ENCODE results near the gene EMSY. TPM values are rescaled to one million over a fixed set of nuclear protein-coding genes. Genes with fewer than 3 reads are reported as not detected.

The EMSY gene
- total and polyA plus RNA-seq, 2 of the 8 experiments (the other 6 are each of a cell fraction or from before 2014, with no cell fraction given) = 29.6 to 34.6 TPM

GRCh38 chr11:76466666-76467065 is 21.8 kb downstream of the EMSY start:
- Histone ChIP-seq H2BK120ac (replicated peaks; ENCODE audit: low read depth, low read length) (no peak overlapping the region), H4K91ac (replicated peaks; ENCODE audit: insufficient read length, low read length) (no peak overlapping the region), H3K4me1 (replicated peaks in 1 of 4; ENCODE audit: control insufficient read depth in 3 of 4, insufficient read depth in 4 of 4, low read length in 3 of 4) (no peaks in the 10 kb centered on the region), H3K14ac (ENCODE audit: insufficient read length) (no peak overlapping the region), H3K79me1 (ENCODE audit: low read depth, low read length) (no peaks in the 10 kb centered on the region), H3K9me3 (ENCODE audit: insufficient read depth in 2 of 2, low read depth in 1 of 2, low read length in 1 of 2) (no peaks in the 10 kb centered on the region), H3K9ac (replicated peaks in 1 of 4; ENCODE audit: extremely low read depth in 1 of 4, low read depth in 3 of 4, low read length in 3 of 4) (no peak overlapping the region), H4K20me1 (replicated peaks in 1 of 2; ENCODE audit: control insufficient read depth in 1 of 2, insufficient read depth in 2 of 2, low read length in 2 of 2) (peaks cover 2 to 3% of the 10 kb centered on the region in 2 experiments), H3K36me3 (ENCODE audit: control insufficient read depth in 2 of 4, insufficient read depth in 4 of 4, low read length in 3 of 4) (peaks cover 2 to 38% (median 7%) of the 10 kb centered on the region in 4 experiments; a peak in 6 of 8 replicates), H3K4me2 (ENCODE audit: insufficient read depth in 1 of 2, low read depth in 2 of 2, low read length in 2 of 2) (no peak overlapping the region), H3K4me3 (ENCODE audit: extremely low read depth in 1 of 4, insufficient read depth in 2 of 4, low read depth in 3 of 4, low read length in 4 of 4) (no peak overlapping the region), H2BK5ac (ENCODE audit: low read depth, low read length) (no peak overlapping the region), H3K56ac (replicated peaks; ENCODE audit: insufficient read length, low read depth, low read length) (no peak overlapping the region), H3K23me2 (ENCODE audit: low read depth, low read length) (no peaks in the 10 kb centered on the region), H2BK20ac (ENCODE audit: low read length) (no peak overlapping the region), H3K4ac (replicated peaks; ENCODE audit: insufficient read length, low read depth, low read length) (no peak overlapping the region), H2BK15ac (ENCODE audit: low read length) (no peak overlapping the region), H3K79me2 (ENCODE audit: control insufficient read depth in 1 of 2, insufficient read depth in 2 of 2, low read length in 2 of 2) (peaks cover 0 to 8% of the 10 kb centered on the region in 2 experiments; a peak in 2 of 4 replicates), H3K27ac (ENCODE audit: low read depth, low read length) (no peak overlapping the region), H3K27me3 (replicated peaks in 1 of 4; ENCODE audit: control insufficient read depth in 3 of 4, extremely low read depth in 1 of 4, insufficient read depth in 3 of 4, low read length in 3 of 4) (no peaks in the 10 kb centered on the region), H4K8ac (ENCODE audit: extremely low read depth, insufficient read depth, low read length) (no peak overlapping the region), H4K5ac (ENCODE audit: insufficient read length, low read depth, low read length) (no peak overlapping the region), H3K23ac (ENCODE audit: insufficient read length) (no peak overlapping the region), H2BK12ac (ENCODE audit: low read depth, low read length) (no peak overlapping the region), H2AFZ (ENCODE audit: low read length) (no peak overlapping the region), H2AK5ac (ENCODE audit: low read depth, low read length) (no peak overlapping the region), H3K18ac (ENCODE audit: extremely low read depth, low read length) (no peak overlapping the region)
- no peak for TF ChIP-seq USF2 (IDR thresholded peaks at IDR 0.05; ENCODE audit: low read length)
- DNase-seq (ENCODE audit: low read depth in 1 of 2, low spot score in 2 of 2) (no peak), FAIRE-seq (no peak)
- CTCF ChIA-PET (ENCODE audit: partially characterized antibody) = interaction anchor here (0.8 to 4.9 kb wide), 4 partner anchors 8 to 171 kb away, joined by 3 to 25 read pairs (median 4); no protein-coding TSS in a partner anchor
- POLR2A ChIA-PET (ENCODE audit: partially characterized antibody) = interaction anchor here (0.9 to 1.2 kb wide), 2 partner anchors 12 to 21 kb away, joined by 3 to 5 read pairs; no protein-coding TSS in a partner anchor
